ENCODE measurements around the gene RBPMS2.

Gene RBPMS2

GRCh38 chr15:64761156-64761555 is 14.2 kb downstream of the RBPMS2 start:
- H3K9ac ChIP-seq (ENCODE audit: low read length), result no peak overlapping the region
- H3K79me2 ChIP-seq (ENCODE audit: low read length), result no peaks in the 10 kb centered on the region
- H3K4me2 ChIP-seq (ENCODE audit: low read length), result no peak overlapping the region
- no peaks in the 10 kb centered on the region for H3K4me1 ChIP-seq (ENCODE audit: low read length)
- H4K20me1 ChIP-seq (ENCODE audit: insufficient read depth, low read length), result no peaks in the 10 kb centered on the region
- H2AFZ ChIP-seq (ENCODE audit: low read depth, low read length), result no peak overlapping the region
- no peaks in the 10 kb centered on the region for H3K9me3 ChIP-seq (ENCODE audit: insufficient read depth, low read length)
- H3K4me3 ChIP-seq (ENCODE audit: low read length), result no peak overlapping the region
- no peak overlapping the region for H3K27ac ChIP-seq (ENCODE audit: low read length)
- TF ChIP-seq EZH2phosphoT487 (IDR thresholded peaks at IDR 0.05; ENCODE audit: low read depth) (no peak), CTCF (IDR thresholded peaks at IDR 0.05; ENCODE audit: low read depth, low read length) (no peak)
- H3K36me3 ChIP-seq (replicated peaks; ENCODE audit: low read depth, low read length), result no peaks in the 10 kb centered on the region
- H3K27me3 ChIP-seq (ENCODE audit: low read depth, low read length), result no peaks in the 10 kb centered on the region

GRCh38 chr15:64760056-64760455 is 15.3 kb downstream of the RBPMS2 start:
- Histone ChIP-seq H2AFZ (ENCODE audit: low read depth, low read length) (no peak overlapping the region), H3K27me3 (ENCODE audit: low read depth, low read length) (no peaks in the 10 kb centered on the region), H4K20me1 (ENCODE audit: insufficient read depth, low read length) (no peaks in the 10 kb centered on the region), H3K4me3 (ENCODE audit: low read length) (no peak overlapping the region), H3K36me3 (replicated peaks; ENCODE audit: low read depth, low read length) (no peaks in the 10 kb centered on the region), H3K27ac (ENCODE audit: low read length) (no peak overlapping the region), H3K9ac (ENCODE audit: low read length) (no peak overlapping the region), H3K79me2 (ENCODE audit: low read length) (no peaks in the 10 kb centered on the region), H3K4me1 (ENCODE audit: low read length) (no peaks in the 10 kb centered on the region), H3K4me2 (ENCODE audit: low read length) (no peak overlapping the region), H3K9me3 (ENCODE audit: insufficient read depth, low read length) (no peaks in the 10 kb centered on the region)
- TF ChIP-seq CTCF (IDR thresholded peaks at IDR 0.05; ENCODE audit: low read depth, low read length) (no peak), EZH2phosphoT487 (IDR thresholded peaks at IDR 0.05; ENCODE audit: low read depth) (no peak)

GRCh38 chr15:64755427-64755940 is 19.9 kb downstream of the RBPMS2 start:
- H3K36me3 ChIP-seq (replicated peaks; ENCODE audit: low read depth, low read length), result no peaks in the 10 kb centered on the region
- no peaks in the 10 kb centered on the region for H3K79me2 ChIP-seq (ENCODE audit: low read length)
- no peaks in the 10 kb centered on the region for H3K27me3 ChIP-seq (ENCODE audit: low read depth, low read length)
- no peaks in the 10 kb centered on the region for H4K20me1 ChIP-seq (ENCODE audit: insufficient read depth, low read length)
- H3K4me2 ChIP-seq (ENCODE audit: low read length), result no peak overlapping the region
- no peaks in the 10 kb centered on the region for H3K4me1 ChIP-seq (ENCODE audit: low read length)
- no peak for TF ChIP-seq CTCF (IDR thresholded peaks at IDR 0.05; ENCODE audit: low read depth, low read length)
- no peak for TF ChIP-seq EZH2phosphoT487 (IDR thresholded peaks at IDR 0.05; ENCODE audit: low read depth)
- H3K4me3 ChIP-seq (ENCODE audit: low read length), result no peak overlapping the region
- H3K9ac ChIP-seq (ENCODE audit: low read length), result no peak overlapping the region
- H3K27ac ChIP-seq (ENCODE audit: low read length), result no peak overlapping the region
- no peak overlapping the region for H2AFZ ChIP-seq (ENCODE audit: low read depth, low read length)
- H3K9me3 ChIP-seq (ENCODE audit: insufficient read depth, low read length), result no peaks in the 10 kb centered on the region

GRCh38 chr15:64754663-64755426 is 20.5 kb downstream of the RBPMS2 start:
- no peak overlapping the region for H2AFZ ChIP-seq (ENCODE audit: low read depth, low read length)
- no peak overlapping the region for H3K4me2 ChIP-seq (ENCODE audit: low read length)
- no peaks in the 10 kb centered on the region for H3K79me2 ChIP-seq (ENCODE audit: low read length)
- no peak overlapping the region for H3K4me3 ChIP-seq (ENCODE audit: low read length)
- H3K27ac ChIP-seq (ENCODE audit: low read length), result no peak overlapping the region
- TF ChIP-seq CTCF (IDR thresholded peaks at IDR 0.05; ENCODE audit: low read depth, low read length), result no peak
- no peak for TF ChIP-seq EZH2phosphoT487 (IDR thresholded peaks at IDR 0.05; ENCODE audit: low read depth)
- H3K36me3 ChIP-seq (replicated peaks; ENCODE audit: low read depth, low read length), result no peaks in the 10 kb centered on the region
- no peaks in the 10 kb centered on the region for H4K20me1 ChIP-seq (ENCODE audit: insufficient read depth, low read length)
- no peaks in the 10 kb centered on the region for H3K4me1 ChIP-seq (ENCODE audit: low read length)
- H3K9ac ChIP-seq (ENCODE audit: low read length), result no peak overlapping the region
- H3K9me3 ChIP-seq (ENCODE audit: insufficient read depth, low read length), result no peaks in the 10 kb centered on the region
- peaks cover 1% of the 10 kb centered on the region; the same call in 1 of the 2 replicates for H3K27me3 ChIP-seq (ENCODE audit: low read depth, low read length)

All from OCI-LY3 (cell line).